H9 (cell line): Measurements from ENCODE around the gene CAMK2N1. TPM values are rescaled to one million over a fixed set of nuclear protein-coding genes. Genes with fewer than 3 reads are reported as not detected.

Experiments used
- DNase-seq: peaks from one replicate; pipeline ENCODE4 v3.0.0-alpha.2; 2017
- H2AFZ ChIP-seq: one replicate; pipeline ENCODE4 v1.6.1; 2013; ENCODE audit warnings: mild to moderate bottlenecking, low read length, control low read depth, moderate library complexity
- H2AK5ac ChIP-seq: 2 replicates; pipeline ENCODE4 v1.6.1; 2013; ENCODE audit warnings: low read length, control low read depth, mixed read lengths; ENCODE audit not compliant: insufficient read length
- H2BK120ac ChIP-seq: one replicate; pipeline ENCODE4 v1.6.1; 2013; ENCODE audit warnings: low read depth, mild to moderate bottlenecking, low read length, control low read depth, inconsistent platforms; ENCODE audit not compliant: poor library complexity, severe bottlenecking
- H2BK12ac ChIP-seq: 2 replicates; pipeline ENCODE4 v1.6.1; 2013; ENCODE audit warnings: low read length, control low read depth, mixed read lengths, low read depth; ENCODE audit not compliant: insufficient read length
- H2BK15ac ChIP-seq: 2 replicates; pipeline ENCODE4 v1.6.1; 2013; ENCODE audit warnings: low read depth, low read length, control low read depth
- H2BK20ac ChIP-seq: one replicate; pipeline ENCODE4 v1.6.1; 2013; ENCODE audit warnings: low read depth, mild to moderate bottlenecking, low read length, control low read depth, inconsistent platforms; ENCODE audit not compliant: poor library complexity, severe bottlenecking
- H2BK5ac ChIP-seq: 2 replicates; pipeline ENCODE4 v1.6.1; 2013; ENCODE audit warnings: low read length, control low read depth, mixed read lengths; ENCODE audit not compliant: insufficient read length
- H3K14ac ChIP-seq: 2 replicates; pipeline ENCODE4 v1.6.1; 2013; ENCODE audit warnings: low read length, control low read depth; ENCODE audit not compliant: insufficient read depth
- H3K18ac ChIP-seq: 2 replicates; pipeline ENCODE4 v1.6.1; 2013; ENCODE audit warnings: low read depth, mild to moderate bottlenecking, mixed read lengths, low read length, control low read depth; ENCODE audit not compliant: insufficient read length
- H3K23ac ChIP-seq: 2 replicates; pipeline ENCODE4 v1.6.1; 2013; ENCODE audit warnings: low read length, control low read depth, mixed read lengths, low read depth; ENCODE audit not compliant: insufficient read length
- H3K23me2 ChIP-seq: 2 replicates; pipeline ENCODE4 v1.6.1; 2013; ENCODE audit warnings: low read depth, mild to moderate bottlenecking, mixed read lengths, low read length, control low read depth; ENCODE audit not compliant: insufficient read length, poor library complexity, severe bottlenecking
- H3K27ac ChIP-seq: 2 replicates; pipeline ENCODE4 v1.5.1; 2013; ENCODE audit warnings: low read length, control low read depth, mixed read lengths, low read depth; ENCODE audit not compliant: insufficient read length
- H3K27me3 ChIP-seq: 2 replicates; pipeline ENCODE4 v1.6.1; 2013; ENCODE audit warnings: low read length, control low read depth, inconsistent platforms; ENCODE audit not compliant: insufficient read depth
- H3K4ac ChIP-seq: 2 replicates; pipeline ENCODE4 v1.6.1; 2013; ENCODE audit warnings: low read depth, mild to moderate bottlenecking, control low read depth, inconsistent platforms, low read length, moderate library complexity
- H3K4me1 ChIP-seq: 2 replicates; pipeline ENCODE4 v1.6.1; 2013; ENCODE audit warnings: low read length, control low read depth, inconsistent platforms; ENCODE audit not compliant: insufficient read depth
- H3K4me2 ChIP-seq: 2 replicates; pipeline ENCODE4 v1.6.1; 2013; ENCODE audit warnings: low read length, control low read depth, mixed read lengths; ENCODE audit not compliant: insufficient read length, insufficient read depth
- H3K56ac ChIP-seq: 2 replicates; pipeline ENCODE4 v1.6.1; 2013; ENCODE audit warnings: low read depth, mild to moderate bottlenecking, mixed read lengths, low read length, control low read depth; ENCODE audit not compliant: insufficient read length
- H3K79me1 ChIP-seq: 2 replicates; pipeline ENCODE4 v1.6.1; 2013; ENCODE audit warnings: low read depth, mild to moderate bottlenecking, moderate library complexity, low read length, control low read depth, inconsistent platforms; ENCODE audit not compliant: insufficient read depth, poor library complexity, severe bottlenecking
- H3K79me2 ChIP-seq: 2 replicates; pipeline ENCODE4 v1.6.1; 2013; ENCODE audit warnings: low read length, control low read depth, inconsistent platforms; ENCODE audit not compliant: insufficient read depth
- H3K9ac ChIP-seq: 2 replicates; pipeline ENCODE4 v1.6.1; 2013; ENCODE audit warnings: low read length, control low read depth, mixed read lengths; ENCODE audit not compliant: insufficient read length; ENCODE audit errors: extremely low read depth
- H3K9me3 ChIP-seq: one replicate; pipeline ENCODE4 v1.6.1; 2013; ENCODE audit warnings: low read depth, low read length, inconsistent platforms; ENCODE audit not compliant: control insufficient read depth
- H3T11ph ChIP-seq: one replicate; pipeline ENCODE4 v1.6.1; 2013; ENCODE audit warnings: mild to moderate bottlenecking, low read length, control low read depth, inconsistent platforms
- H4K20me1 ChIP-seq: one replicate; pipeline ENCODE4 v1.6.1; 2013; ENCODE audit not compliant: control insufficient read depth, insufficient read length, insufficient read depth
- H4K5ac ChIP-seq: 2 replicates; pipeline ENCODE4 v1.6.1; 2013; ENCODE audit warnings: low read depth, mild to moderate bottlenecking, mixed read lengths, low read length, control low read depth; ENCODE audit not compliant: insufficient read length
- H4K8ac ChIP-seq: replicated peaks from 2 replicates; pipeline ENCODE4 v1.6.1; 2013; ENCODE audit warnings: low read length, control low read depth, mixed read lengths, low read depth; ENCODE audit not compliant: insufficient read length
- H4K91ac ChIP-seq: 2 replicates; pipeline ENCODE4 v1.6.1; 2013; ENCODE audit warnings: low read depth, mild to moderate bottlenecking, moderate library complexity, mixed read lengths, low read length, control low read depth; ENCODE audit not compliant: insufficient read length
- H3K27ac Mint-ChIP-seq, 3 experiments: 2 replicates in 2 of 3; 3 replicates in 1 of 3; pipeline ENCODE4 v1.8.0; 2020 to 2021; ENCODE audit warnings: mixed read lengths in 3 of 3, mild to moderate bottlenecking in 1 of 3, moderate library complexity in 1 of 3
- H3K27me3 Mint-ChIP-seq: 2 replicates; pipeline ENCODE4 v1.8.0; 2021; ENCODE audit warnings: low read depth, mild to moderate bottlenecking, moderate library complexity, mixed read lengths
- H3K36me3 Mint-ChIP-seq, 3 experiments: 2 replicates in 2 of 3; 3 replicates in 1 of 3; pipeline ENCODE4 v1.8.0; 2020 to 2021; ENCODE audit warnings: low read depth in 3 of 3, mixed read lengths in 3 of 3; ENCODE audit not compliant: insufficient read depth in 1 of 3
- H3K4me1 Mint-ChIP-seq, 2 experiments: 2 replicates each; pipeline ENCODE4 v1.8.0; 2020; ENCODE audit warnings: mixed read lengths in 2 of 2
- H3K4me3 Mint-ChIP-seq, 2 experiments: 2 replicates in 1 of 2; 3 replicates in 1 of 2; pipeline ENCODE4 v1.8.0; 2020 to 2021; ENCODE audit warnings: mild to moderate bottlenecking in 2 of 2, mixed read lengths in 2 of 2, moderate library complexity in 1 of 2
- H3K9me3 Mint-ChIP-seq, 2 experiments: 2 replicates in 1 of 2; 3 replicates in 1 of 2; pipeline ENCODE4 v1.8.0; 2020; ENCODE audit warnings: mild to moderate bottlenecking in 2 of 2, mixed read lengths in 2 of 2, moderate library complexity in 1 of 2
- WGBS: extraction: QIAGEN DNeasy Blood & Tissue Kit; methylation state at CpG from one replicate; pipeline ENCODE4 v1.1.7; 2013; ENCODE audit warnings: missing lambda C conversion rate, low lambda C conversion rate, mixed read lengths; ENCODE audit not compliant: insufficient read length; ENCODE audit errors: extremely low coverage; 5-methylcytosine and 5-hydroxymethylcytosine counted together
- total RNA-seq: library from RNA; stranded (reverse); gene quantifications from 2 replicates; pipeline ENCODE4 v1.2.1, GENCODE V29; 2021
- TF ChIP-seq, protein P1 (sequence below): fragments of 200-600 bp; sonication (generic); conservative IDR thresholded peaks from 3 replicates; pipeline ENCODE4 v1.8.0; 2021; ENCODE audit warnings: antibody characterized with exemption, mild to moderate bottlenecking

The CAMK2N1 gene
- total RNA-seq, 1 experiment from 2014 or later = 1.2 TPM

GRCh38 chr1:20498116-20498515, 12.1 kb upstream of the CAMK2N1 start:
- Histone ChIP-seq H3K9me3 (no peaks in the 10 kb centered on the region), H2BK5ac (no peak overlapping the region), H2BK12ac (no peak overlapping the region), H2AK5ac (no peak overlapping the region), H2BK15ac (no peak overlapping the region), H3K23me2 (no peaks in the 10 kb centered on the region), H3K18ac (no peak overlapping the region), H3K27ac (no peak overlapping the region), H3K79me1 (no peaks in the 10 kb centered on the region), H2AFZ (no peak overlapping the region), H3K4ac (no peak overlapping the region), H3K9ac (no peak overlapping the region), H3K4me2 (no peak overlapping the region), H3K4me1 (no peaks in the 10 kb centered on the region), H3K56ac (no peak overlapping the region), H4K8ac (no peak overlapping the region), H3K23ac (no peak overlapping the region), H3K14ac (no peak overlapping the region), H4K91ac (no peak overlapping the region), H2BK120ac (no peak overlapping the region), H4K20me1 (no peaks in the 10 kb centered on the region), H2BK20ac (no peak overlapping the region), H3K27me3 (no peaks in the 10 kb centered on the region), H3T11ph (no peak overlapping the region), H3K79me2 (no peaks in the 10 kb centered on the region), H4K5ac (no peak overlapping the region)
- TF ChIP-seq, protein P1, sequence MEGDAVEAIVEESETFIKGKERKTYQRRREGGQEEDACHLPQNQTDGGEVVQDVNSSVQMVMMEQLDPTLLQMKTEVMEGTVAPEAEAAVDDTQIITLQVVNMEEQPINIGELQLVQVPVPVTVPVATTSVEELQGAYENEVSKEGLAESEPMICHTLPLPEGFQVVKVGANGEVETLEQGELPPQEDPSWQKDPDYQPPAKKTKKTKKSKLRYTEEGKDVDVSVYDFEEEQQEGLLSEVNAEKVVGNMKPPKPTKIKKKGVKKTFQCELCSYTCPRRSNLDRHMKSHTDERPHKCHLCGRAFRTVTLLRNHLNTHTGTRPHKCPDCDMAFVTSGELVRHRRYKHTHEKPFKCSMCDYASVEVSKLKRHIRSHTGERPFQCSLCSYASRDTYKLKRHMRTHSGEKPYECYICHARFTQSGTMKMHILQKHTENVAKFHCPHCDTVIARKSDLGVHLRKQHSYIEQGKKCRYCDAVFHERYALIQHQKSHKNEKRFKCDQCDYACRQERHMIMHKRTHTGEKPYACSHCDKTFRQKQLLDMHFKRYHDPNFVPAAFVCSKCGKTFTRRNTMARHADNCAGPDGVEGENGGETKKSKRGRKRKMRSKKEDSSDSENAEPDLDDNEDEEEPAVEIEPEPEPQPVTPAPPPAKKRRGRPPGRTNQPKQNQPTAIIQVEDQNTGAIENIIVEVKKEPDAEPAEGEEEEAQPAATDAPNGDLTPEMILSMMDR = no peak
- Mint-ChIP-seq H3K4me3 (no peak overlapping the region), H3K9me3 (no peaks in the 10 kb centered on the region), H3K27me3 (peaks cover 13% of the 10 kb centered on the region), H3K4me1 (peaks cover 1 to 5% of the 10 kb centered on the region in 2 experiments), H3K36me3 (peaks cover 19 to 42% (median 40%) of the 10 kb centered on the region in 3 experiments; a peak in 6 of 7 replicates), H3K27ac (no peak overlapping the region)
- no CpG with 5 or more reads among the region's 7 CpGs for WGBS
- DNase-seq = no peak
